Measurements from ENCODE around the gene SPOCK2.
A peak's percentile ranks its signal among the peaks of the same experiment; 100 is the strongest.

The SPOCK2 gene

DNA sequence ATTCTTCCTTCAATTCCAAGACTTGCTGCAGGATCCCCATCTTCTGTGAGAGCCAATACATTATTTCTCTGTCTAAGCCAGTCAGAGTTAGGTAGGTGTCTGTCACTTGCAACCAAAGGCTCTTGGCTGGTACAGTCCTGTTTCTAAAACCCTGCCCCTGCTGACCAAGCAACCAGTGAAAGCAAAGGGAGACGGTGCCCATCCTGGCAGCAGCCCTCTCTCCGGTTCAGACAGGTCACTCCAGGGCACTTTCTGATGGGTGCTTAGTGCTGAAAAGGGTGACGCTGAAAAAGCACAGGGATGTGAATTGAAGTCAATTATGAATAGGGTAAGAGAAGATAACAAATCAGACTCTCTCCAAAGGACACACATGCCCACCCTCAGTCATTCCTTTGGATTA is 37.5 kb downstream of the SPOCK2 start:
- no peak overlapping the region for H3K27ac Mint-ChIP-seq
- H3K4me3 Mint-ChIP-seq = no peak overlapping the region
- peaks cover 23 to 41% of the 10 kb centered on the region in 2 donors for H3K4me1 Mint-ChIP-seq
- H3K9me3 Mint-ChIP-seq = peaks cover 0 to 7% of the 10 kb centered on the region in 2 donors
- no peaks in the 10 kb centered on the region for H3K36me3 Mint-ChIP-seq
- DNase-seq (no peak), ATAC-seq (replicated peaks) (no peak)
- H3K27me3 Mint-ChIP-seq = no peaks in the 10 kb centered on the region

GRCh38 chr10:72049969-72050781 is 38.2 kb downstream of the SPOCK2 start:
- no peak overlapping the region for H3K4me3 Mint-ChIP-seq
- peak overlapping the region; percentile 59 for H3K27ac Mint-ChIP-seq
- H3K27me3 Mint-ChIP-seq = no peaks in the 10 kb centered on the region
- ATAC-seq (replicated peaks) = peak; percentile 59 to 60
- no peak for DNase-seq
- H3K36me3 Mint-ChIP-seq = no peaks in the 10 kb centered on the region
- peaks cover 20 to 41% of the 10 kb centered on the region in 2 donors for H3K4me1 Mint-ChIP-seq
- peaks cover 0 to 7% of the 10 kb centered on the region in 2 donors for H3K9me3 Mint-ChIP-seq

GRCh38 chr10:72049472-72049871 is 38.9 kb downstream of the SPOCK2 start:
- H3K36me3 Mint-ChIP-seq = no peaks in the 10 kb centered on the region
- no peak for ATAC-seq (replicated peaks)
- no peak overlapping the region for H3K4me3 Mint-ChIP-seq
- peaks cover 0 to 7% of the 10 kb centered on the region in 2 donors for H3K9me3 Mint-ChIP-seq
- no peak overlapping the region for H3K27ac Mint-ChIP-seq
- H3K4me1 Mint-ChIP-seq = peaks cover 15 to 34% of the 10 kb centered on the region in 2 donors
- DNase-seq = no peak
- no peaks in the 10 kb centered on the region for H3K27me3 Mint-ChIP-seq

DNA sequence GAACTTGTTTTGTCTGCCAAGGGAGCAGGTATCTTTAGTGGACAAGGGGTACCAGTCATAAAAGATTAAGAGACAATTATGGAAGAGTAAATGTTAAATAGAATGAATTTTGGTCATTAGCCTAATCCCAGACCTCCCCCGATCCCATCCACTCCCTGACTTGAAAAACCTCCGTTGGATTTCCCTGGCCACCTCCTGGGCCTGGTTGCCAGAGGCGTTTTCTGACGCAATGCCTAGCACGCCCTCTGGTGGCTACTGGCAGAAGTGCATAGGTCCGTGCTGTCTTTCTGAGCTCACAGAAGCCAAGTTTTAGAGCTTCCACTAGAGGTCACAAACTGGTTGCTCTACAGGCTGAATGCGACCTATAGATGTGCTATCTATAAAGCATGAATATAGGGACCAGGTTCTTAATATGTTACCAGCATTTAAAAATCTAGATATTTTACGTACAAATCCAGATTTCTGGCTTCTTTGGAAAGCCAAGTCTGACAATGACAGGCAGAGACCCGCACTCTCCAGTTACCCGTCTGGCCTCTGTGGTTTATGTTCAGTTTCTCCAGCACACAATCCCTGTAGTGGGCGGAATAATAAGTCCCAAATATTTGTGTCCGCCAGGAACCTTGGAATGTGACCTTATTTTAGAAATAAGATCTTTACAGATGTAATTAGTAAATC is 39.8 kb downstream of the SPOCK2 start:
- ATAC-seq (replicated peaks) (peak; percentile 89 to 92), DNase-seq (peak; percentile 79)
- Mint-ChIP-seq H3K36me3 (no peaks in the 10 kb centered on the region), H3K27me3 (no peaks in the 10 kb centered on the region), H3K9me3 (peaks cover 0 to 7% of the 10 kb centered on the region in 2 donors), H3K27ac (peak overlapping the region; percentile 47), H3K4me3 (no peak overlapping the region), H3K4me1 (peaks cover 15 to 25% of the 10 kb centered on the region in 2 donors)

GRCh38 chr10:72045586-72045985 is 42.8 kb downstream of the SPOCK2 start:
- Mint-ChIP-seq H3K9me3 (peaks cover 0 to 7% of the 10 kb centered on the region in 2 donors), H3K36me3 (no peaks in the 10 kb centered on the region), H3K4me1 (peaks cover 12 to 20% of the 10 kb centered on the region in 2 donors), H3K4me3 (no peak overlapping the region), H3K27me3 (no peaks in the 10 kb centered on the region), H3K27ac (no peak overlapping the region)
- DNase-seq = no peak
- no peak for ATAC-seq (replicated peaks)

DNA sequence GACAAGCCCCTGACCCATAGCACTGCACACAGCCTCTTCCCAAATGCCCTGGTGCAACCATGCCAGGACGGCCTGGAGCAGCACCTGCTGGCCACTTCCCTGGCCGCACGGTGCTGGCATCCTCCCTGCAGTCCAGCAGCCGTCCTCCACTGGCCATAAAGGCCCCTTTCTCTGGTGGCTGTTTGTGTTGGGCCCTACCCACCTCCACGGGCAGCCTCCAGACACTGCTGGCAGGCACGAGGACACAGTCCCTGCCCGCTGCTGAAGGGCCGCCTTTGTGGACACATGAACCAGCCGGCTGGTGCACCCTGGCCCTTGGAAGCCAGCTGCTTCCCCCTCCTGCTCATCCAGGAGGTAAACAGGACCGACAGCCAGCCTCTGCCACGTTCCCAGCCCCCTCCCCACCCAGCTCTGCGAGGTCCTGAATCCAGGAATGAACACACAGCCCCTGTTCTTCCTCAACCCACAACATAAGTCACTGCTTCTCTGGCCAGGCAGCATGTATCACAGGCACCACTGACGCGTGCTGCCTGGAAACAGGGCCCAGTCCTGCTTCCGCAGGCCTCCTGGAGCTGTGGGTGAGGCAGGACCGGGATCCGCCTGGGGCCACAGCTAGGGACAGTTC is 43.8 kb downstream of the SPOCK2 start:
- Mint-ChIP-seq H3K36me3 (no peaks in the 10 kb centered on the region), H3K4me1 (peaks cover 5 to 10% of the 10 kb centered on the region in 2 donors), H3K4me3 (no peak overlapping the region), H3K27ac (no peak overlapping the region), H3K27me3 (no peaks in the 10 kb centered on the region), H3K9me3 (peaks cover 0 to 3% of the 10 kb centered on the region in 2 donors)
- no peak for DNase-seq
- ATAC-seq (replicated peaks) = no peak

- Mint-ChIP-seq H3K36me3 (no peaks in the 10 kb centered on the region), H3K9me3 (no peaks in the 10 kb centered on the region), H3K27ac (no peak overlapping the region), H3K4me3 (no peak overlapping the region), H3K4me1 (peaks cover 0 to under 1% of the 10 kb centered on the region in 2 donors), H3K27me3 (no peaks in the 10 kb centered on the region)
- no peak for DNase-seq
- ATAC-seq (replicated peaks) = no peak
Measured at GRCh38 chr10:72043016-72043834, 45.1 kb downstream of the SPOCK2 start.

DNA sequence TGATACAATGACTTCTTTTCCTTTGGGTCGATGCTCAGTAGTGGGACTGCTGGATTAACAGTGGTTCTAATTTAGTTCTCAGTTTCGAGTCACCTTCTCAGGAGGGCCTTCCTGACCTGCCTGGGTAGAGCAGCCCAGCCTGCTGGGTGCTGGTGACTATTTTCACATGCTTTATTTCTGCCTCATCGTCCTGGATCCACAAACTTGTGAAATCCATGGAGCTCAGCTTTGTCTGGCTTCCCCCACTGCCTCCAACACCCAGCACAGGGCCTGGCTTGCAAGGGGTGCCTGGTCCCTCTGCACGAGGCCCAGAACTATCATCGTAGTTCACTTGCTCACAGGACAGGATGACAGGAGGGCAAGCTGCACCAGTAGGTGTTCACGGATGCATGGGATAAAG is 46.9 kb downstream of the SPOCK2 start:
- ATAC-seq (replicated peaks) (no peak), DNase-seq (no peak)
- H3K36me3 Mint-ChIP-seq = no peaks in the 10 kb centered on the region
- no peak overlapping the region for H3K27ac Mint-ChIP-seq
- H3K9me3 Mint-ChIP-seq = no peaks in the 10 kb centered on the region
- no peak overlapping the region for H3K4me3 Mint-ChIP-seq
- no peaks in the 10 kb centered on the region for H3K27me3 Mint-ChIP-seq
- no peaks in the 10 kb centered on the region for H3K4me1 Mint-ChIP-seq

- ATAC-seq (replicated peaks) = no peak
- H3K9me3 Mint-ChIP-seq = no peaks in the 10 kb centered on the region
- no peaks in the 10 kb centered on the region for H3K27me3 Mint-ChIP-seq
- no peak overlapping the region for H3K4me3 Mint-ChIP-seq
- no peak overlapping the region for H3K27ac Mint-ChIP-seq
- no peaks in the 10 kb centered on the region for H3K36me3 Mint-ChIP-seq
- H3K4me1 Mint-ChIP-seq = peaks cover 0 to under 1% of the 10 kb centered on the region in 2 donors
- no peak for DNase-seq
Measured at GRCh38 chr10:72039377-72039776, 49.0 kb downstream of the SPOCK2 start.

DNA sequence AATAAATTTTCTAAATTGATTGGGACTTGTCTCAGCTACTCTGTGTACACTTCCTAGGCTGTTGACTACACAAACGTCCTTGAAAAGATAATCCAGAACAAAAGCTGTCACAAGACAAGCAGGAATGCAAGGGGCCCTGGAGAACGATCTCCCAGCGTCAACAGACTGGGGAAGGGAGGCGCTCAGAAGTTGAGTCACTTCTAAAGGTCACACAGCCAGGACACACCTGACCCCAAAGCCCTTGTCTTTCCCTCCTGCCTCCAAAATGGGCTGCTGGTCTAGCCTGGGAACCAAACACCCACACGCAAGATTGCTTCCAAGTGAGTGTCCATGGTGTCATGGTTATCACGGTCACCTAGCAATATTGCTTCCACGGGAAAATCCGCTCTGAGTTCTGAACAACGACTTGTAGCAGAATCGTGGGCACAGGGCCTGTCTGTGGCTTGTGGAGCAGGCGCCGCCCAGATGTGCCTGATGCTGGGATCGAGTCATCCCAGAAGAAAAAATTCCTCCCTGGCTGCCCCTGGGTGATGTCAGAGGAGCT is 49.8 kb downstream of the SPOCK2 start:
- H3K4me3 Mint-ChIP-seq = no peak overlapping the region
- DNase-seq (no peak), ATAC-seq (replicated peaks) (no peak)
- H3K9me3 Mint-ChIP-seq = no peaks in the 10 kb centered on the region
- no peaks in the 10 kb centered on the region for H3K27me3 Mint-ChIP-seq
- H3K27ac Mint-ChIP-seq = no peak overlapping the region
- peaks cover 0 to 2% of the 10 kb centered on the region in 2 donors for H3K4me1 Mint-ChIP-seq
- no peaks in the 10 kb centered on the region for H3K36me3 Mint-ChIP-seq

GRCh38 chr10:72037811-72038210 is 50.5 kb downstream of the SPOCK2 start:
- no peak for ATAC-seq (replicated peaks)
- Mint-ChIP-seq H3K27me3 (no peaks in the 10 kb centered on the region), H3K36me3 (no peaks in the 10 kb centered on the region), H3K9me3 (no peaks in the 10 kb centered on the region), H3K4me1 (peaks cover 0 to 2% of the 10 kb centered on the region in 2 donors), H3K27ac (no peak overlapping the region), H3K4me3 (no peak overlapping the region)
- no peak for DNase-seq

DNA sequence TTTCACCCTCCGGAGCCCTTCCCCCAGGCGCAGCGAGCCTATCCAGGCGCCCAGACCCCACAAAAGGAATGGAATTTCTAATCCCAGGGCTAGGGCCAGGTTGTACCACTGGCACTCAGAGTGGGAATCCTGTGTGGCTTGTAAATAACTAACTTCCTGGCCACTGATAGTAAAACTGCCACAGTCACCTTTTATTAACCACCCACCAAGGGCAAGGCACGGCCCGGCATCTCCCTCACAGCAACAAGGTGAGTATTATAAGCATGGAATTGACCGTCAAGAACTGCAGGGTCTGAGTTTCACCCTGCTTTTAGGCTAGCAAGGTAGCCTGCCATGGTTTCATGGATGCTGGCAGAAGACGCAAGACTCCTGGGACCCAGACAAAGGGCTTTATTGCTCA is 51.1 kb downstream of the SPOCK2 start:
- no peak overlapping the region for H3K27ac Mint-ChIP-seq
- no peaks in the 10 kb centered on the region for H3K9me3 Mint-ChIP-seq
- H3K27me3 Mint-ChIP-seq = peaks cover 0 to 3% of the 10 kb centered on the region in 2 donors
- DNase-seq (no peak), ATAC-seq (replicated peaks) (no peak)
- H3K4me1 Mint-ChIP-seq = peaks cover 0 to 2% of the 10 kb centered on the region in 2 donors
- no peaks in the 10 kb centered on the region for H3K36me3 Mint-ChIP-seq
- no peak overlapping the region for H3K4me3 Mint-ChIP-seq

DNA sequence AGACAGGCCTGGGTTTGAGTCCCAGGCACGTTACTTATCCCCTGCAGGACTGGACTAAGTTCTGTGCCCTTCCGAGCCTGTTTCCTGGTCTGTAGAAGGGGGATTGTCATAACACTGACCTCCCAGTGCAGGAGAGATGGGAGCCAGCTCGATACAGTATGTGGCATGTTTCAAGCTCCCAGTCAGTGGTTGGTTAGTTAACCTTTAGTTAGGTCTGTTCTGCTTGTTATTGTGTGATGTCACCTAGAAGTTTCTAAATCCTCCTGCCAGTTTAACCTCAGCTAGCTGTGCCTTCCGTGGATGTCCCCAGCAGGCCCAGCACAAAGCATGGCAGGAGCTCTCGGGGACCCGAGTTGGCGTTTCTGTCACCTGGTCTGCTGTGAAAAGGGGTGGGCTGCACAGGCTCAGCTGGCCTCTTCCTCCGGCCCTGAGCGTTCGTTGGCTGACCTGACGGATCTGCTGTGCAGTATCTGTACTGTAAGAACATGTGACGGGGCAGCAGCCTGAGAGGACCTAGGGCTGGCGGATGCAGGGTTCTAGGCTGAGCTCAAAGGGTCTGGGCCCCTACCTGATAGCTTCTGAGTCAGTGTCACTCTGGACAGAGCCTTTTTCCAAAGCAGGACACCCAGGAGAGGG is 53.0 kb downstream of the SPOCK2 start:
- H3K27me3 Mint-ChIP-seq = peaks cover 12 to 16% of the 10 kb centered on the region in 2 donors
- ATAC-seq (replicated peaks) = no peak

More for the DNA sequence above, 53.0 kb downstream of the SPOCK2 start:
- DNase-seq = no peak
- H3K4me3 Mint-ChIP-seq = no peak overlapping the region
- no peak overlapping the region for H3K27ac Mint-ChIP-seq
- peaks cover 0 to 2% of the 10 kb centered on the region in 2 donors for H3K4me1 Mint-ChIP-seq
- H3K9me3 Mint-ChIP-seq = no peaks in the 10 kb centered on the region
- no peaks in the 10 kb centered on the region for H3K36me3 Mint-ChIP-seq

All from stimulated activated naive B cell treated with anti-CD40 and anti-IgM and Interleukin-4, amounts not matched to agents 10 μg/mL and 1 μg/mL and 100 μg/mL, for 72 hours (primary cell).